Measurements from ENCODE around the gene TMEM31.

Gene TMEM31, protein sequence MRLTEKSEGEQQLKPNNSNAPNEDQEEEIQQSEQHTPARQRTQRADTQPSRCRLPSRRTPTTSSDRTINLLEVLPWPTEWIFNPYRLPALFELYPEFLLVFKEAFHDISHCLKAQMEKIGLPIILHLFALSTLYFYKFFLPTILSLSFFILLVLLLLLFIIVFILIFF

DNA sequence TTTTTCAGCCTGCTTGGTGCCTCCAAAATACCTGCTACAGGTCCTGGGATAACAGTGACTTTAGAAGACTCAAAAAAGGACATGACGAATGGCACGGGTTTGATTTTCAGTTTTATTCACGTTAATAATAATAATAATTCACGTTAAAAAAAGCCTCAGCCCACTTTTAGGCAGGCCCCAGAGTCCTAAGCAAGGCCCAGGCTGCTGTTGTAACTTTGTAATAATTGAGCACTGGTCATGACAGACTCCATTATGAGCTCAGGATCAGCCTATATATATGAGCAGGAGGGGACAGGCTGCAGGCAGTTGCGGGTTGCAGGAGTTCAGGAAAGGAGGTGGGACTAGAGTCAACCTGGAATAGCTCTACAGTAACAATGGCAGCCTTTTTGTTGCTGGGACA is at the start of gene TMEM31:
Gene TMEM31, plus strand, starts transcription at position 301 of the 400 bp plus-strand sequence. CDS start 1,350 bp downstream, outside the sequence.
- H3K4me3 ChIP-seq (ENCODE audit: low read depth, low read length) = no peak within 1 kb of the TSS
- DNase-seq (ENCODE audit: low read depth, low spot score) = no peak
- TF ChIP-seq, protein P1, sequence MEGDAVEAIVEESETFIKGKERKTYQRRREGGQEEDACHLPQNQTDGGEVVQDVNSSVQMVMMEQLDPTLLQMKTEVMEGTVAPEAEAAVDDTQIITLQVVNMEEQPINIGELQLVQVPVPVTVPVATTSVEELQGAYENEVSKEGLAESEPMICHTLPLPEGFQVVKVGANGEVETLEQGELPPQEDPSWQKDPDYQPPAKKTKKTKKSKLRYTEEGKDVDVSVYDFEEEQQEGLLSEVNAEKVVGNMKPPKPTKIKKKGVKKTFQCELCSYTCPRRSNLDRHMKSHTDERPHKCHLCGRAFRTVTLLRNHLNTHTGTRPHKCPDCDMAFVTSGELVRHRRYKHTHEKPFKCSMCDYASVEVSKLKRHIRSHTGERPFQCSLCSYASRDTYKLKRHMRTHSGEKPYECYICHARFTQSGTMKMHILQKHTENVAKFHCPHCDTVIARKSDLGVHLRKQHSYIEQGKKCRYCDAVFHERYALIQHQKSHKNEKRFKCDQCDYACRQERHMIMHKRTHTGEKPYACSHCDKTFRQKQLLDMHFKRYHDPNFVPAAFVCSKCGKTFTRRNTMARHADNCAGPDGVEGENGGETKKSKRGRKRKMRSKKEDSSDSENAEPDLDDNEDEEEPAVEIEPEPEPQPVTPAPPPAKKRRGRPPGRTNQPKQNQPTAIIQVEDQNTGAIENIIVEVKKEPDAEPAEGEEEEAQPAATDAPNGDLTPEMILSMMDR (IDR thresholded peaks at IDR 0.05; ENCODE audit: insufficient read depth, low read length, missing control alignments) = no peak
- POLR2A ChIA-PET = no interaction called here
- CTCF ChIA-PET = interaction anchor here (0.7 to 4.4 kb wide), 13 partner anchors 8 to 107 kb away, joined by 3 to 45 read pairs (median 5); partner anchors contain the start of gene PLP1

DNA sequence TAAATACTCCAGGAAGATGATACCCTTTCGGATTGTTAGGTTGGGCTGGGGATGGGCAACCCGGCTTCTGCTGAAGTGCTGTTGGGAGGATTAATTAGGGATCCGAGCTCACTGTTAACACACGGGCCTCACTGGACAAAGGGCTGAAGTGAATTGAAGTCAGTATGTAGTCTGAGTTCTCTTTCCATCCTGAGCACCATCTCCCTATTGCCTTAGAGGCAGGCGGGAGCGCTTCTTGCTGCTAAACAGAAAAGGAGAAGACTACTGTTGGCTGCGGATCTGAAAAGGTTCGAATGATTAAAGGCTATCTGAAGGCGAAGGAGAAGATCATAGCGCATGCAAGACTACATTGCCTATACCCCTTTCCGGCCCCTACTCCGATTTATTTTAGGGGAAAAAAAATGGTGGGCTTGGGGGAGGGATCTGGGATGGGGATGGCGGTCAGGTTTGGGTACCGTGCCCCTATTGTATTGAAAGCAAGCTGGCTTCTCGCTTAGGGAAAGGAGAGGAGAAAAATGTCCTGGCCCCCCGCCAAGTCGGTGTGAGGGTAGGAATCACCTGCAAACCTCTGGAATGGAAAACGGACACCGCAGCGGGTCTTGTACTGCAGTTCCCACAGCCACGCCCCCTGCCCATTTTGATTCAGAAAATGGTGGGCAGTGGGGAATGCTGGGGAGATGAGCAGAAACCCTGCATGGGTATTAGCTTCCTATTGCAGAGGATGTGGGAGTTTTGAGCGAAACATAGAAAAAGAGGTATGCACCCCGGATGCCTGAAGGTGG is 46.5 kb upstream of the TMEM31 start:
- DNase-seq (ENCODE audit: low read depth, low spot score) = no peak
- ChIA-PET CTCF (interaction anchor here (2.3 kb wide), 1 partner anchor 34 kb away, joined by 7 read pairs; no protein-coding TSS in a partner anchor), POLR2A (no interaction called here)
- no peak overlapping the region for H3K4me3 ChIP-seq (ENCODE audit: low read depth, low read length)
- TF ChIP-seq, protein P1 (IDR thresholded peaks at IDR 0.05; ENCODE audit: insufficient read depth, low read length, missing control alignments) = no peak

DNA sequence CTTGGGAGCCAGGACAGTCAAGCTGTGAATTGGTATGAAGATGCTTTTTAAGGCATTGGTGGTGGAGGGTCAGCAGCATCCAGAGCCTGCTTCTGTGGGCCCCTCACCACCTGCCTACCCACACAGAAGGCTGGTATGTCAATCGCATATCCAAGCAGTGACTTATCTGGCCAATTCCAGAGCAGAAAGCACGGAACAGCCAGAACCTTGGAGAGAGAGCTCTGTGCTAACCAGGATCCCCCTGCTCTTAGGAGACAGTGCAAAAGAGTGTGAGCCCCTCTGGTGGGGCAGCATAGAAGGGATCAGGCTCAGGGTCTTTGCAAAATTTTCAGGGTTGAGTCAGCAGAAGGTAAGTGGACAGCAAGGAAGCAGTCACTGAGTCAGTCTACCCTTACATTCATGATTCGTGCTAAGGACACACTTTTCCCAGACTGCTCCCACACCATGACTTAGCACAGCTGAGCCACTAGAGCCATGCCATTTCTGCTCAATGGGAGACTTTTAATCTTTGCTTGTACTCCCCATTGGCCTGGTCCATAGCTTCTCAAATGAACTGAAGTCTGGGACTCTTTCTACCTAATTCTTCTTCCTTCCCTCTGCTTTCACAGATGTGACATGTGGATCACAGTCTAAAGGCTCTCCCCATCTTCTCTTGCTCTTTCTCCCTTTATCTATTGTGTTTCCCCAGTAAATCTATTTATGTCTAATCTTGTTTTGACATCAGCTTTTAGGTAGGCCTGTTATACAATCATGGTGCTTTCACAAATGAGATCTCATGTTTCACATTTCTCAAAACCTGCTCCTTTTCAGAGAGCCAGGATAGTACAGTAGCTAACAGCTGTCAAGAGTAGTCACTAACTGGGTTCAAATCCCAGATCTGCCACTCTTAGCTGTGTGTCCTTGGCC is 44.3 kb upstream of the TMEM31 start:
- DNase-seq (ENCODE audit: low read depth, low spot score) = no peak
- ChIA-PET CTCF (interaction anchor here (1.0 kb wide), 1 partner anchor 10 kb away, joined by 3 read pairs; no protein-coding TSS in a partner anchor), POLR2A (interaction anchor here (0.6 kb wide), 1 partner anchor 36 kb away, joined by 3 read pairs; no protein-coding TSS in a partner anchor)
- H3K4me3 ChIP-seq (ENCODE audit: low read depth, low read length) = no peak overlapping the region
- TF ChIP-seq, protein P1 (IDR thresholded peaks at IDR 0.05; ENCODE audit: insufficient read depth, low read length, missing control alignments) = no peak

DNA sequence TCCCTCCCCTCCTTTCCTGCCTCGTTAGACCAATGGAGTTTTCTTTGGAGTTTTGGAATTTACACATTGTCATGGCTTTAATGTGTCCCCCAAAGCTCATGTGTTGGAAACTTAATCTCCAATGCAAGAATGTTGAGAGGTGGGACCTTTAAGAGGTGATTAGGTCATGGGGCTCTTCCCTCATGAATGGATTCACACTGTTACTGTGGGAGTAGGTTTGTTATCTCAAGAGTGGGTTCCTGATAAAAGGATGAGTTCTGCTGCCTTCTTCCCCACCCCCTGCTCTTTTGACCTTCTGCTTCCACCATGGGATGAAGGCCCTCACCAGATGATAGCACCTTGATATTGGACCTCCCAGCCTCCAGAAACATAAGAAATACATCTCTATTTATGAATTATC is 41.0 kb upstream of the TMEM31 start:
- DNase-seq (ENCODE audit: low read depth, low spot score) = no peak
- H3K4me3 ChIP-seq (ENCODE audit: low read depth, low read length) = no peak overlapping the region
- POLR2A ChIA-PET = no interaction called here
- CTCF ChIA-PET = no interaction called here
- TF ChIP-seq, protein P1 (IDR thresholded peaks at IDR 0.05; ENCODE audit: insufficient read depth, low read length, missing control alignments) = no peak

DNA sequence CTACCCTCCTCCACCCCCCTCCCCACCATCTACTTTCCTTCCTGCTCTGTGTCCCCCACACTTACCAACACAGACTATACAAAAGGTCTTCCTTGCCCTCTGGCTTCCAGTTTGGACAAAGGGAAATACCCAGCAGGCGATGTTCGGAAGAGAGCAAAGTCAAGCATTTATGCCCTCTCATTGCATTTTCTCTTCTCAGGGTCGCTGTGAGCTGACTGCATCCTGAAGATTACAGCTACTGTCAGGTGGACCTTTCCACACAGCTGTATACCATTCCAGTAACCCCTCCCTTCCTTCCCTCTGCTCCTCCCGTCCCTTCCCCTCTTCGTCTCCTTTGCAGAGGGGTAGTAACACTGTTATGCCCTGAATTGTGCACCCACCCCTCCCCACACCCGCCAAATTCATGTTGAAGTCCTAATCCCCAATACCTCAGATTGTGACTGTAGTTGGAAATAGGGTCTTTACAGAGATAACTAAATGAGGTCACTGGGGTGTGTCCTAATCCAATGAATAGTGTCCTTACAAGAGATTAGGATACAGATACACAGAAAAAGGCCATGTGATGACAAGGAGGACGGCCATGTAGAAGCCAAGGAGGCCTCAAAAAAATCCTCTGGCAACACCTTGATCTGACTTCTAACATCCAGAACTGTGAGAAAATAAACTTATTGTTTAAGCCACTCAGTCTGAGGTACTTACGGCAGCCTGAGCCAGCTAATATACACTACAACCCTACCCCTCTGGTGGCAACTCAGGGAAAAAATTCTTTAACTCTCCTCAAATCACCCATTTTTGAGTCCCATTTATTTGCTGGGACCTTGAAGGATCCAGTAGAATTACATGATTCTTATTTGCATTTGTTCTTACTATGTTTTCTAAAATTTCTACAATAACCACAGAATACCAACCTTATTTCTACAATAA is 35.9 kb upstream of the TMEM31 start:
- TF ChIP-seq, protein P1 (IDR thresholded peaks at IDR 0.05; ENCODE audit: insufficient read depth, low read length, missing control alignments) = no peak
- H3K4me3 ChIP-seq (ENCODE audit: low read depth, low read length) = no peak overlapping the region
- POLR2A ChIA-PET = no interaction called here
- no peak for DNase-seq (ENCODE audit: low read depth, low spot score)
- CTCF ChIA-PET = no interaction called here
